Heart right ventricle (tissue), 16 donors: ENCODE measurements around the gene RTN4R. TPM values are rescaled to one million over a fixed set of nuclear protein-coding genes. Genes with fewer than 3 reads are reported as not detected.

Experiments used
- ATAC-seq, 8 donors: fragments of 200-7000 bp; cut with Tn5 transposase; one replicate each; pipeline ENCODE4 v1.9.1; 2020; ENCODE audit warnings: mild to moderate bottlenecking in 8 of 8, moderate library complexity in 8 of 8, moderate number of reproducible peaks in 1 of 8
- DNase-seq, 2 donors: peaks; one replicate each; pipeline ENCODE4 v3.0.0-alpha.2; 2020
- H3K27ac ChIP-seq, 10 donors: fragments of 200-600 bp; sonication (generic) in 2 of 10; one replicate each; pipeline versions ENCODE4 v1.5.0 to v1.8.0; 2020 to 2022; ENCODE audit warnings: mild to moderate bottlenecking in 3 of 10
- H3K27me3 ChIP-seq, 7 donors: fragments of 200-600 bp; one replicate each; pipeline ENCODE4 v1.8.0; 2021 to 2022; ENCODE audit warnings: mild to moderate bottlenecking in 2 of 7
- H3K36me3 ChIP-seq, 9 donors: fragments of 200-600 bp; sonication (generic) in 1 of 9; one replicate each; pipeline versions ENCODE4 v1.5.0 to v1.8.0; 2020 to 2022; ENCODE audit warnings: mild to moderate bottlenecking in 2 of 9
- H3K4me1 ChIP-seq, 9 donors: fragments of 200-600 bp; sonication (generic) in 1 of 9; one replicate each; pipeline versions ENCODE4 v1.5.0 to v1.8.0; 2020 to 2022; ENCODE audit warnings: mild to moderate bottlenecking in 4 of 9
- H3K4me3 ChIP-seq, 10 donors: fragments of 200-600 bp; sonication (generic) in 2 of 10; one replicate each; pipeline versions ENCODE4 v1.5.0 to v1.8.0; 2020 to 2022; ENCODE audit warnings: mild to moderate bottlenecking in 7 of 10, moderate library complexity in 2 of 10
- H3K9me3 ChIP-seq, 11 donors: fragments of 200-600 bp in 10 of 11; sonication (generic) in 2 of 11; one replicate each; pipeline versions ENCODE4 v1.5.0 to v1.8.0; 2013 to 2022; ENCODE audit warnings: mild to moderate bottlenecking in 2 of 11, control low read depth in 1 of 11, moderate library complexity in 1 of 11
- CTCF ChIP-seq, 9 donors: fragments of 200-600 bp; sonication (generic) in 2 of 9; IDR thresholded peaks; one replicate each; pipeline versions ENCODE4 v1.5.0 to v1.8.0; 2021 to 2022; ENCODE audit warnings: antibody characterized with exemption in 9 of 9, mild to moderate bottlenecking in 5 of 9, moderate library complexity in 1 of 9
- WGBS, 2 donors: extraction: QIAGEN DNeasy Blood & Tissue Kit; methylation state at CpG; one replicate each; pipeline ENCODE4 v1.1.7; 2013; ENCODE audit warnings: inconsistent platforms in 1 of 2; 5-methylcytosine and 5-hydroxymethylcytosine counted together
- intact Hi-C, 10 donors: fragments of 100-400 bp; cut with DNase I; formaldehyde crosslinking; loops; one replicate each; pipeline versions ENCODE4 v1.11.1 to v1.14.2; 2022
- polyA plus RNA-seq, 2 donors: library from polyadenylated mRNA; stranded (reverse); fragments of 200-250 nt; gene quantifications; one replicate each; pipeline ENCODE4 v1.2.3, GENCODE V29; 2013
- total RNA-seq, 10 donors: library from RNA; stranded (reverse); fragmentation: NEBNext Ultra II Directional in 3 of 10; extraction: Animal tissue kit (Norgen Biotek cat#: 25700) in 3 of 10; gene quantifications; one replicate each; pipeline versions ENCODE4 v1.2.1 to v1.2.4, GENCODE V29; 2021 to 2023
- donor health status: Arrhythmogenic right ventricular cardiomyopathy.
- donor health status: ischemic (EF 13 %, LVEDD 7.1; RV severe dilation, severe dysfunction).
- donor health status: healthy with polysubstance abuse.
- donor health status: DM: no; HTN: yes; CAD: no.
- donor health status: DM: no; HTN: no; CAD: no.
- donor health status: ischemic (EF 25% LVEDD 6.9; RV normal size, moderate dysfunction).
- donor health status: ischemic (EF 25% LVEDD 5.7; RV mildly dilated, moderate dysfunction).
- donor health status: healthy.
- donor health status: DM: yes; HTN: yes; CAD: no.
- donor health status: Ischemic cardiomyopathy.
- donor health status: ischemic (EF 35%, LVEDD 5.7; RV mildly dilated, moderate dysfunction).
- donor health status: nonischemic (EF 11% LVEDD 7.7; RV severe dilation, severe dysfunction).
- donor health status: DM: yes; HTN: yes; CAD: no.
- donor health status: PGD.
- donor health status: ischemic (EF 29% LVEDD 5.4; RV normal size, mild dysfunction).
- donor health status: nonischemic (EF 23%, LVEDD 6.1; RV moderate dilation, normal function).

RTN4R gene
- total and polyA plus RNA-seq, 12 donors, result 0.56 to 2.5 (median 0.93) TPM

- Histone ChIP-seq H3K4me1 (peaks cover 0 to 7% (median 2%) of the 10 kb centered on the region in 9 donors), H3K4me3 (no peak overlapping the region), H3K27me3 (no peaks in the 10 kb centered on the region), H3K36me3 (no peaks in the 10 kb centered on the region), H3K27ac (no peak overlapping the region), H3K9me3 (peaks cover 0 to 6% (median 0%) of the 10 kb centered on the region in 11 donors)
- 85 to 87% methylated on average over 12 of the region's 12 CpGs for WGBS, 2 donors
- DNase-seq (no peak), ATAC-seq (no peak)
- no peak for TF ChIP-seq CTCF (IDR thresholded peaks at IDR 0.05)
- intact Hi-C loops, result no loop called here
These were observed 51.1 kb downstream of the RTN4R start for GRCh38 chr22:20216863-20217499.

DNA sequence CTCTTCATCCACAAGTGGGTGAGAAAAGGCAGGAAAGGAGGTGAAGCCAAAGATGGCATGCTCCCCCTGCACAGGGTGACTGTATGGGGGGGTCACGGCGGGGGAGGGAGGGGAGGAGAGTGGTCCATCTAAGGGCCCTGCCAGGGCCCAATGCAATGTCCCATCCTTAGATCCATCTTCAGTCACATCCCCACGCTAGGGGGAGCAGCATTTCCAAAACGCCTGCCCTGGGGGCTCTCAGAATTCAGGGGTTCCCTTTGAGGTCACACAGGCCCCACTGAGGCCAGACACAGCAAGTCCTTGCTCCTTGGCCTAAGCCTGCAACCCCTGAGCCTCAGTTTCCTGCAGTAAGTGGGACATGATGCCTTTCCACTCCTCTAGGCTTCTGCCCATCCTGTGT, 52.4 kb downstream of the RTN4R start:
- Histone ChIP-seq H3K4me1 (peaks cover 11 to 16% (median 13%) of the 10 kb centered on the region in 9 donors), H3K36me3 (no peaks in the 10 kb centered on the region), H3K27me3 (no peaks in the 10 kb centered on the region), H3K27ac (no peak overlapping the region), H3K4me3 (no peak overlapping the region), H3K9me3 (peaks cover 0 to 6% (median 0%) of the 10 kb centered on the region in 11 donors)
- ATAC-seq (no peak), DNase-seq (no peak)
- 76 to 82% methylated on average over 4 of the region's 4 CpGs for WGBS, 2 donors
- no peak for TF ChIP-seq CTCF (IDR thresholded peaks at IDR 0.05)
- intact Hi-C loops, result no loop called here

GRCh38 chr22:20214853-20215252, 53.3 kb downstream of the RTN4R start:
- WGBS, 2 donors, result 88 to 95% methylated on average over 7 of the region's 7 CpGs
- no peak overlapping the region for H3K27ac ChIP-seq
- DNase-seq (no peak), ATAC-seq (no peak)
- no peaks in the 10 kb centered on the region for H3K27me3 ChIP-seq
- peaks cover 11 to 19% (median 14%) of the 10 kb centered on the region in 9 donors for H3K4me1 ChIP-seq
- H3K9me3 ChIP-seq, result peaks cover 0 to 5% (median 0%) of the 10 kb centered on the region in 11 donors
- intact Hi-C loops, result no loop called here
- H3K4me3 ChIP-seq, result no peak overlapping the region
- H3K36me3 ChIP-seq, result no peaks in the 10 kb centered on the region
- no peak for TF ChIP-seq CTCF (IDR thresholded peaks at IDR 0.05)

GRCh38 chr22:20213833-20214708, 54.0 kb downstream of the RTN4R start:
- H3K9me3 ChIP-seq, result no peaks in the 10 kb centered on the region
- no peak overlapping the region for H3K4me3 ChIP-seq
- H3K27ac ChIP-seq, result no peak overlapping the region
- WGBS, 2 donors, result 80 to 86% methylated on average over 33 of the region's 33 CpGs
- no peaks in the 10 kb centered on the region for H3K36me3 ChIP-seq
- intact Hi-C loops, result no loop called here
- H3K27me3 ChIP-seq, result no peaks in the 10 kb centered on the region
- no peak for ATAC-seq
- peaks cover 11 to 19% (median 14%) of the 10 kb centered on the region in 9 donors for H3K4me1 ChIP-seq
- no peak for TF ChIP-seq CTCF (IDR thresholded peaks at IDR 0.05)
- no peak for DNase-seq
